Stimulated activated CD8-positive, alpha-beta memory T cell treated with anti-CD3 and anti-CD28 coated beads, Interleukin-4, amount 100 ng/mL, for 24 hours (primary cell): ENCODE measurements around the gene HSPA12A.

Source experiments
- DNase-seq: peaks from one replicate; pipeline ENCODE4 v3.0.0-alpha.2; 2020; ENCODE audit warnings: low read depth

The HSPA12A gene

DNA sequence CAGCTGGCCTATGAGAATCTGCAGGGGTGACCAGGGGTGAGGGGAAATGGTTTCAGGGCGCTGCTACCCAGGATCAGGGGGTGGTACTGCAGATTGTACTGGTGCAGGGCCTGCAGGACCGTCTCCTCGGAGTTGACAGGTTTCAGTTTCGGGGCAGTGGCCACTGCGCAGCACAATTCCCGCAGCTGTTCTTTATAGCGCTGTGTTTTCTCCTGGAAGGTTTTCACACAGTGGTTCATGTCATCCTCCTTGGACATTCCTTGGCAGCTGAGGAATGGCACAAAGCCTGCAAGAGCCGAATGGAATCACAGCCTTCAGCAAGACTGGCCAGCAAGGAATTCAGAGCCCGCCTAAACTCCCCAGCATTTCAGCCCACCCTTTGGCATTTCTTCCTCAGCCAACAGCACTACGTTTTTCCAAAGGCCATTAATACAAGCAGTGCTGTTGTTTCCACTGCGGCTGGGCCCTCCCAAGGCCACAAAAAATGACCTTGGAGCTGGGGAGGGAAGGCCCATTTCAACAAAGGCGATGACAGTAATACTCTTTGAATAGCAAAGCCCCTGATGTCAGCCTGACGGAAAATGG is 76.7 kb downstream of the HSPA12A start:
- DNase-seq, result no peak

GRCh38 chr10:116664631-116665030 is 77.7 kb downstream of the HSPA12A start:
- DNase-seq, result no peak

DNA sequence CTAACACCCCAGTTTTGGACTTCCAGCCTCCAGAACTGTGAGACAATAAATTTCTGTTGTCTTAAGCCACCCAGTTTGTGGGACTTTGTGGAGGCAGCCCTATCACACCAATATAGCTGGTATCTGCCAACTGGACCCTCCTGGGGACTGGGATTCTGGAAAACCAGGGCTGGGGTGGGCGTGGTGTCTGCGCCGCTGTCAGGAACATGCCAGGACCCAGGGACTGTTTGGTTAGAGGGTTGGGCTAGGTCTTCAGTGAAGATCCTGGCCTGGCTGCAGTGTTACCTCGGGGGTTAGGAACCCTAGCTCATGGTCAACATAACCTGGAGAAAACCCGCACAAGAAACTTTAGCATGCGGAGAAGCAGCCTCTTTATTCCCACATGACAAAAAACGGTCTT is 79.0 kb downstream of the HSPA12A start:
- DNase-seq, result no peak

GRCh38 chr10:116660860-116661259 is 81.5 kb downstream of the HSPA12A start:
- no peak for DNase-seq

GRCh38 chr10:116659049-116659670 is 83.2 kb downstream of the HSPA12A start:
- DNase-seq, result no peak

DNA sequence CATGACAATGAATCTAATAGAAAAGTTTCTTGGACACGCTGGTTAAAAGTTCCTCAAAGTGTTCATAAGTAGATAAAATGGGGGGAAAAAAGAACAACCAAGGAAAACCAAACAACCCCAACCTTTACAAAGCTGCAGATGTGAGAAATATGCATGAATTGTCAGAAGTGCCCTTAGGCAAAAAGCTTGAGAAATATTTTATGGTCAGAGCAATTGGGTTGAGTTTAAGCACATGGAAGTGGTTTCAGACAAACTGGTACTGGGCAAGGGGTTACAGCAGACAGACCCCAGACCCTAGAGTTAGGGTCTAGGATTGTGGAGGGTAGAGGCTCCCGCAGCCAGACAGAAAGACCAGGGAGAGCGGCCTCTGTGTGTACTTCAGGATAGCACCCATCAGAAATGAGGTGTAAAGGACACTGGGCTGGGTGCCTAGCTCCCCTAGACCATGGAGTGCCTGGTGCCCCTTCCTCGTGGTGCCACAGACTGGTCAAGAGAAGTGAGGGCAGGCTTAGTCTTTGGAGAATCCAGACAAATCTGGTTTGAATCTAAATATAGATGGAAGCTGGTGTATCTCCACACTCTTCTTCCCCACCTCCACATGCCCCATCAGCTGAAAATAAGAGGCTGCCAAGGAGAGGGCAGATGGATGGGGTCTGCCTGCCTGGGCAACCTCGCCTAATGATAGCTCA is 84.4 kb downstream of the HSPA12A start:
- no peak for DNase-seq

DNA sequence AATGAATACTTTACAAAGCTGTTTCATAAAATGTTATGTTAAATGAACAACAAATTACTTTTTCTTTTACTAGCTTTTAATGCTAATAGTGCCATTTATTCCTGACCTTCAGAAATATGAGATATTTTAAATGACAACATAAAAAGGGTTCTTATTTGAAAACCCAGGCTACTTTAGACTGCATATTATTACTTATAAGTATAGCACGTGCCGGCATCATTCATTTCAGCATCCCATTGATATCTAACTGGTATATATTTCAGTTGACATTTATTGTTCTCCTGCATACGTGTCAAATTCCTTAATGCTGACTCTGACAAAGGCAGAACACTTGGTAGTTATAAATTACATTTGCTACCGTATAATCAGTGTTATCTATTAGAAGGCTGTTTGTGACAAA is 86.3 kb downstream of the HSPA12A start:
- no peak for DNase-seq

GRCh38 chr10:116655568-116655967 is 86.8 kb downstream of the HSPA12A start:
- no peak for DNase-seq

DNA sequence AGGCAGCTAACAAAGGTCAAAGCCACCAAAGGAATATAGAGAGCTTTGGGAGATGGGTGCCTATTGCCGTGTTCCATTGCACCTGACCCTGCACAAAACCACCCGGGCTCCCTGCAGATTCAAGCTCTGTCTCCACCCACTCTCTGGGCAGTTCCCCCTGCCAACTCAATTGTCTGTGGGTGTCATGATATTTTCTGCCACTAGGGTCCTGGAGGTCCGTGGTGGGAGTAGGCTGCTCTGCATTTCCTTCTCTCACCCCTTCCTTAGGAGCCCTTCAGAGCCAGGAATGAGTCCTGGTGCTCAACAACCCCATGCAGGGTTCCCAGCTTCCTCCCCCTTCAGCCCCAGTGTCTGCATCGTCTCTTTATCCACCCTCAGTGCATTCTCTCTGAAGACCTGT is 87.5 kb downstream of the HSPA12A start:
- no peak for DNase-seq

- no peak for DNase-seq
These were observed 88.5 kb downstream of the HSPA12A start for GRCh38 chr10:116653885-116654284.

- DNase-seq, result no peak
These were observed 93.5 kb downstream of the HSPA12A start for GRCh38 chr10:116648903-116649302.

- no peak for DNase-seq
These were observed 95.9 kb downstream of the HSPA12A start for GRCh38 chr10:116646502-116646901.

DNA sequence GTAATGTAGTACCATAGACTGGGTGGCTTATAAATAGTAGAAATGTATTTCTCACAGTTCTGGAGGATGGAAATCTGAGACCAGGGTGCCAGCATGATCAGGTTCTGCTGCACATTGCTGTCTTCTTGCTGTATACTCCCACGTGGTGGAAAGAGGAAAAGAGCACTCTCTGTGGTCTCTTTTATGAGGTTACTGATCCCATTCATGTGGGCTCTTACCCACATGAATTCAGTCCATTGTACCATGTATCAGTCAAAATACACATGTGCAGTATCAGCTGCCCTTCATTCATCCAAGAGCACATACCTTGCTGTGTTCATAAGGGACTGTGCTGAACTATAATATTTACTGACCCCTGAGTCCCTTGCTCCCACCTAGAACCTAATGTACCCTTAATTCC is 104.5 kb downstream of the HSPA12A start:
- DNase-seq, result no peak

GRCh38 chr10:116636976-116637375 is 105.4 kb downstream of the HSPA12A start:
- no peak for DNase-seq

- no peak for DNase-seq
These were observed 106.0 kb downstream of the HSPA12A start for GRCh38 chr10:116636385-116636784.

DNA sequence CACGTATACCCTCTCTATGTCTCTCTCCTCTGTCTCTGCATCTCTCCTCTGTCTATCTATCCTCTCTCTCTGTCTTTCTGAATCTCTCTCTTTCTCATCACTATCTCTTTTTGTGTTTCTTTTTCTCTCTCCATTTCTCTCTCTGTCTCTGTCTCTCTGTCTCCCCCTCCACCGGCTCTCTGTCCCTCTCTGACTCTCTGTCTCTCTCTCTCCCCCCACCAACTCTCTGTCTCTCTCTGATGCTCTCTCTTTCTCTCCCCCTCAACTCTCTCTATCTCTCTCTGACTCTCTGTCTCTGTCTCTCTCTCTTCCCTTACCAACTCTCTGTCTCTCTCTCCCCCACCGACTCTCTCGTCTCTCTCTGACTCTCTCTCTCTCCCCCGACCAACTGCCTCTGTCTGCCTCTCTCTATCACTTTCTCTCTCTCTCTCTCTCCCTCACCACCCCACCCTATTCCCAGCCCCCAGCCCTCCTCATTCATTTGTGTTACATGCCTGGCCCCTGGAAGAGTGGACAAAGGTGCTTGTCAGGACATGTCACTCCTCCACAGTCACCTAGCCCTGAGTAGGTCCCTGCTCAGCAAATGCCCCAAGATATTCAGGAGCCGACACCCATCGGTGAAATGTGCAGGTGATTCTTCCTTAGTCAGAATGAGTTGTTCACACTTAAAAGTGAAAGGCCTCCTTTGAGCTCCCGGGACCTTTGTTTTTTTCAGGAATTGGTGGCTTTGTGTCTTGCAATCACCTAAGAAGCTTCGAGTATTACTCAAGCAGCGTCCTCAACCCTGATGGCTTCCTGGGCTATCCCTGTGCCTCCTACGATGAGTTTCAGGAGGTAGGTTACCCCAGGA is 108.0 kb downstream of the HSPA12A start:
- no peak for DNase-seq

- DNase-seq, result no peak
These were observed 109.2 kb downstream of the HSPA12A start for GRCh38 chr10:116633216-116633600.

DNA sequence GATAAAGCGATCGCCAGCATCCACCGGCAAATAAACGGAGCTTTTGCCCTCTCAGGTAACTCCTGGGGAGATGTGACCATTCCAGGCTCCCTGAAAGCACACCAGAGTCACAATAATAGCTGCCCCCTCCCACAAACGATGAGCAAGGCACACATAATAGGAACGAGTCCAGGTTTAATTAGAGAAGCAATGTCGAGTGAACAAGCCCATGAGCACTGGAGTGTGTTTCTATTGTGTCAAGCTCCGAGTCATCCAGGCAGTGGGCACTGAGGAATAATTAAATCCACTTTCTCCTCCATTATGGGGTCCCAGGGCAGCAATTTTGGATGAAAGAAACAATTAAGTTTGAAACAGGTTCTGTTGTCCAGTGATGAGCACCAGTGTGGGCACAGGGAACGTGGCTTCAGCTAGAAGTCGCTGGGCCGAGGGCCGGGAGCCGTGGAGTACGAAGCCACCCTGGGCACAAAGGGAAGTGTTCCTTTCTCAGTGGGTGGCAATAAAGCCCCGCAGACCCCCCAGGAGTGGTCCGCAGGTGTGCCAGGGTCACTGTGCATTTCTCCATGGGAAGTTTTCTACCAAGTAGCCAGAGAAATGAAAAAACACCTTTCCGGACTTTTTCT is 109.7 kb downstream of the HSPA12A start:
- no peak for DNase-seq

DNA sequence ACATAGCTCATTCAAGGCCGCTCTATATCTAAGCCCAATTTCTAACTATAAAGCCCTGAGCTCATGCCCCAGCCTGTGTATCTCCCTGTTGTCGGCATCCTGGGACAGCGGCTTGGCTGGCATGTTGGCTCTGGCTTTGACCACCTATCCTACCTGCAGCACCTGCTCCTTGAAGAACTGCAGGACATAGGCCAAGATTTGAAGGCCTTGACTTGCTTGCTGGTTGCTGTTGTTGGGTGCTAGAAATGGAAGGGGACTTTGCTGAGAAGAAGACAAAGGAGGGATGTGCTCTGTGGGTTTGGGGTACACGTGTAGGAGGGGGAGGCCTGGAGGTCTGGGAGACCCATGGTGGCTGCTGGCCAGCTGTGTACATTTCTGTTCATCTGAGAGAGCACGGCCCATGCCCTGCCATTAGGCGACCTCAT is 110.5 kb downstream of the HSPA12A start:
- DNase-seq, result no peak

DNA sequence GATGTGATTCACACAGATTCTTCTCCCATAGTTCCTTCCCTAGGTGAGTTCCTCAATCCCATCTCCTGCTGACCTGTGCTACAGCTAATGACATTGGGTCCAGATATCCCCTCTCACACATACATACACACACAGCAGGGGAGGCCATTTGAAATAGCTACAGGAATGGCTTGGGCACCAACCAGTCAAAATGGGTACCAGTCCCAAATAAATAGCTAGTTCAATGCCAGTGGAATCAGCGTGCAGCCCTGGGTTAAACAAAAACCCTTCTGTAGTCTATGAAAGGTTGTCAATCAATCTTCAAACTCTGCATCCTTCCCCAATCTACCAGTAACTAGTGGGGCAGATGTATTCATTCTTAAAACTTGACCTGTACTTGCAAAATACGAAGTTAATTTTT is 112.3 kb downstream of the HSPA12A start:
- no peak for DNase-seq

DNA sequence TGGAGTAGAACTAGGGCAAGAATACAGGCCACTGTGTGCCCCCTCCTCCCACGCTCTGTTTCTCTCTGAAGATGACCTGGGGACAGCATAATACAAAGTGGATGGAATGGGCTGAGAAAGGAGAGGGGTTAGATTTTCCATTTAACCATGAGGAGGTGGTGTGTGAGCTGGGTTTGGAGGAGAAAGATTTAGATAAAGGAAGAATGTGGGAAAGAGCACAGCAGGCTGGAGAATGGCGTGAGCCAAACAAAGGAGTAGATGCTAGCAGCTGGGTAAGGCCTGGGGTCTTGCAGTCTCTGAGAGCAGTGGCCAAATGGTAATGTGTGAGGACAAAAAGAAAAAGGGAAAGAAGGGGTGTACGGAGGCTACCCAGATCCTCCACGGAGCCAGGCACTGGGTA is 113.0 kb downstream of the HSPA12A start:
- no peak for DNase-seq

DNA sequence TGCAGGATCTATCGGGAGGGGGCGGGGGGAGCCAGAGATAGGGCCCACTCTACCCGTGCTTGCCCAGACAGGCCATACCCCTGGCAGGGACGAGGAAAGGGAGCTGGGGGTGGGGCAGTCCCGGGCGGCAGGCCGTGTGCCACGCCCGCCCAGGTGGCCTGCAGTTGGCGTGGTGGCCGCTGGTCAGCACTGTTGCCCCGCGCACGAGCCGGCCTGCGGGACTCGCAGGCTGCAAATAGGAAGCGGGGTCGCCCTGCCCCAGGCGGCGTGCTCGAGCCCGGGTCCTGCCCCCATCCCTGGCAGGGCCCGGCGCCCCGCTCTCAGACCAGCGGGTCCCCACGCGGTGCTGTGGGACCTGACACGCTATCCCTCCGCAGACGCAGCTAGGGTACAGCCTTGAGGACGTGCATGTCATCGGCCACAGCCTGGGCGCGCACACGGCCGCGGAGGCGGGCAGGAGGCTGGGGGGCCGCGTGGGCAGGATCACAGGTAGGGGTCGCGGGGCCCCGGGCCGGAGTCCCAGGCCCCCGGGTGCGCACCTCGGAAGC is 114.9 kb downstream of the HSPA12A start:
- DNase-seq, result no peak
